Uterus (tissue), 2 donors: Measurements from ENCODE around the gene HGD.

Experiments used
- CTCF ChIP-seq, 4 experiments: fragments of 200-600 bp in 2 of 4; fragments of 450-650 bp in 2 of 4; sonication (generic) in 2 of 4; IDR thresholded peaks; one replicate each; pipeline ENCODE4 v1.5.1; 2016 to 2019; ENCODE audit warnings: antibody characterized with exemption in 4 of 4, mild to moderate bottlenecking in 2 of 4, moderate library complexity in 1 of 4
- POLR2A ChIP-seq, 2 donors: fragments of 450-650 bp; IDR thresholded peaks; one replicate each; pipeline ENCODE4 v1.6.1; 2016; ENCODE audit warnings: antibody characterized with exemption in 2 of 2, mild to moderate bottlenecking in 1 of 2, moderate library complexity in 1 of 2

GRCh38 chr3:120595788-120596115 is 86.3 kb downstream of the HGD start:
- TF ChIP-seq CTCF (IDR thresholded peaks at IDR 0.05) (no peak), POLR2A (IDR thresholded peaks at IDR 0.05) (no peak)
